Ascending aorta (tissue), 2 donors: Measurements from ENCODE around the gene TMEM132D. TPM values are rescaled to one million over a fixed set of nuclear protein-coding genes. Genes with fewer than 3 reads are reported as not detected.

Experiments used
- DNase-seq, 2 donors: peaks; one replicate each; pipeline ENCODE4 v3.0.0-alpha.2; 2019; ENCODE audit warnings: low spot score in 2 of 2
- H3K27ac ChIP-seq, 2 donors: fragments of 200-600 bp; sonication (generic); one replicate each; pipeline ENCODE4 v1.5.1; 2016 to 2017; ENCODE audit warnings: mild to moderate bottlenecking in 1 of 2
- H3K27me3 ChIP-seq: fragments of 200-600 bp; sonication (generic); one replicate; pipeline ENCODE4 v1.5.1; 2017
- H3K36me3 ChIP-seq, 2 donors: fragments of 200-600 bp; sonication (generic); one replicate each; pipeline ENCODE4 v1.5.1; 2016
- H3K4me1 ChIP-seq, 2 donors: fragments of 200-600 bp; sonication (generic); one replicate each; pipeline ENCODE4 v1.5.1; 2016 to 2017; ENCODE audit warnings: mild to moderate bottlenecking in 1 of 2
- H3K4me3 ChIP-seq, 2 donors: fragments of 200-600 bp; sonication (generic); one replicate each; pipeline ENCODE4 v1.5.1; 2016 to 2017; ENCODE audit warnings: mild to moderate bottlenecking in 1 of 2
- H3K9me3 ChIP-seq, 2 donors: fragments of 200-600 bp; sonication (generic); one replicate each; pipeline ENCODE4 v1.5.1; 2016
- intact Hi-C: fragments of 100-400 bp; cut with DNase I; formaldehyde crosslinking; loops from one replicate; pipeline ENCODE4 v1.15.1; 2023
- total RNA-seq: library from RNA; depleted of rRNA; stranded (reverse); fragments of >200 nt; gene quantifications from one replicate; pipeline ENCODE4 v1.1.0, GENCODE V29; 2016
- TF ChIP-seq, protein P1 (sequence below), 3 experiments: fragments of 200-600 bp in 2 of 3; fragments of 450-650 bp in 1 of 3; sonication (generic) in 2 of 3; IDR thresholded peaks; one replicate each; pipeline ENCODE4 v1.5.1; 2016 to 2019; ENCODE audit warnings: antibody characterized with exemption in 3 of 3, mild to moderate bottlenecking in 1 of 3, moderate library complexity in 1 of 3

Gene TMEM132D
- total RNA-seq, 1 donor from 2014 or later: not detected

- TF ChIP-seq, protein P1, sequence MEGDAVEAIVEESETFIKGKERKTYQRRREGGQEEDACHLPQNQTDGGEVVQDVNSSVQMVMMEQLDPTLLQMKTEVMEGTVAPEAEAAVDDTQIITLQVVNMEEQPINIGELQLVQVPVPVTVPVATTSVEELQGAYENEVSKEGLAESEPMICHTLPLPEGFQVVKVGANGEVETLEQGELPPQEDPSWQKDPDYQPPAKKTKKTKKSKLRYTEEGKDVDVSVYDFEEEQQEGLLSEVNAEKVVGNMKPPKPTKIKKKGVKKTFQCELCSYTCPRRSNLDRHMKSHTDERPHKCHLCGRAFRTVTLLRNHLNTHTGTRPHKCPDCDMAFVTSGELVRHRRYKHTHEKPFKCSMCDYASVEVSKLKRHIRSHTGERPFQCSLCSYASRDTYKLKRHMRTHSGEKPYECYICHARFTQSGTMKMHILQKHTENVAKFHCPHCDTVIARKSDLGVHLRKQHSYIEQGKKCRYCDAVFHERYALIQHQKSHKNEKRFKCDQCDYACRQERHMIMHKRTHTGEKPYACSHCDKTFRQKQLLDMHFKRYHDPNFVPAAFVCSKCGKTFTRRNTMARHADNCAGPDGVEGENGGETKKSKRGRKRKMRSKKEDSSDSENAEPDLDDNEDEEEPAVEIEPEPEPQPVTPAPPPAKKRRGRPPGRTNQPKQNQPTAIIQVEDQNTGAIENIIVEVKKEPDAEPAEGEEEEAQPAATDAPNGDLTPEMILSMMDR (IDR thresholded peaks at IDR 0.05): no peak
- H3K4me1 ChIP-seq: no peaks in the 10 kb centered on the region
- no peaks in the 10 kb centered on the region for H3K36me3 ChIP-seq
- intact Hi-C loops: no loop called here
- no peaks in the 10 kb centered on the region for H3K9me3 ChIP-seq
- no peak overlapping the region for H3K27ac ChIP-seq
- no peak for DNase-seq
- H3K27me3 ChIP-seq: no peaks in the 10 kb centered on the region
- no peak overlapping the region for H3K4me3 ChIP-seq
Observed at GRCh38 chr12:129534966-129535750, 368.7 kb downstream of the TMEM132D start.

DNA sequence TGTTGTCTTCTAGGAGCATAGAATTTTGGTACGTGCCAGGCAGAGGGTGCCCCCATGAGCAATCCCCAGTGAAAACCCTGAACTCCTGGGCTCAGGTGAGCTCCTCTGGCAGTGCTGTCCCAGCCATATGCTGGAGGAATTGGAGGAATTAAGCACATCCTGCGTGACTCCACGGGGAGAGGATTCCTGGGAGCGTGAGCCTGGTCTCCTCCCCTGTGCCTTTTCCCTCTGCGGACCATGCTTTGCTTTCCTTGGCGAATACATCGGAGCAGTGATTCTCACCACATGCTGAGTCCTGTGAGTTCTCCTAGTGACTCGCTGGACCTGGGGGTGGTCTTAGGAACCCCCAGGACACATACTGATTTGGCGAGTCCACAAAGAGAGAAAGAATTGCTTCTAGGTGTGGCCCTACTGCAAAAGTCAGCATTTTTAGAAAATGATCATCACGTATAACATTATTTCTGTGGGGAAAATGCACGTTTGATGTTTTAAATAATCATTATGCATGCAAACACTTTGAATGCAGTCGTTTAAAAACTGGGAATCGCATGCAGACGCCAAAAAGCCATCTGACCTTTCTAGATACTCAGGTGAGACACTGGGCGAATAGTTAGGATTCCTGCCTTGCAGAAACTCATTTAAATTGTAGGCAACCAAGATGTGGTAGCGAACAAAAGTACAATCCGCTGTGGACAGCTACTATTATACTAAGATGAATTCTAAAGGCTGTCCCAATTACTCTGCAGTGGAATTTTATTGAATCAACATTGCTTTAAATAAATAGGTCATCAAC is 370.9 kb downstream of the TMEM132D start:
- intact Hi-C loops: no loop called here
- TF ChIP-seq, protein P1 (IDR thresholded peaks at IDR 0.05): no peak
- H3K27me3 ChIP-seq: no peaks in the 10 kb centered on the region
- H3K9me3 ChIP-seq: no peaks in the 10 kb centered on the region
- H3K4me1 ChIP-seq: no peaks in the 10 kb centered on the region
- no peak overlapping the region for H3K4me3 ChIP-seq
- no peaks in the 10 kb centered on the region for H3K36me3 ChIP-seq
- no peak for DNase-seq
- H3K27ac ChIP-seq: no peak overlapping the region

GRCh38 chr12:129532082-129532481 is 371.7 kb downstream of the TMEM132D start:
- intact Hi-C loops: no loop called here
- DNase-seq: no peak
- no peaks in the 10 kb centered on the region for H3K36me3 ChIP-seq
- no peaks in the 10 kb centered on the region for H3K4me1 ChIP-seq
- TF ChIP-seq, protein P1 (IDR thresholded peaks at IDR 0.05): no peak
- no peaks in the 10 kb centered on the region for H3K27me3 ChIP-seq
- H3K27ac ChIP-seq: no peak overlapping the region
- H3K4me3 ChIP-seq: no peak overlapping the region
- H3K9me3 ChIP-seq: no peaks in the 10 kb centered on the region

GRCh38 chr12:129530984-129531383 is 372.8 kb downstream of the TMEM132D start:
- TF ChIP-seq, protein P1 (IDR thresholded peaks at IDR 0.05): no peak

DNA sequence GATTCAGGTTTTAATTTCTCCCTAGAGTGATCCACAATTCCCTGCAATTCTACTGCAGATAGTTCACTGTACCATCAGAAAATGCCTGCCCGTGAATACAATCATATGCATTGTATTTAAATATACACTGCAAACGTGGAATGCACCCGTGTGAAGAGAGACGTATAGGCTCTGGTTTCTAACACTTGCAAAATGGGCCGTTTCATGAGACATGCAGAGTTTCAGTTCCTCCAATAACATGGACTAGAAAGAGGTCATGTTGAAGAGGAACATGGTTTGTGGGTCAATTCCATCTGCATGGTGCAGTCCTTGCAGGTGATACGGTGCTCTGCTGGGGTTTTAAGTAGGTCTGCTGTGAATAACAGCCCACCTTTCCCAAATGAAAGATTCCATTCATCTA is 373.3 kb downstream of the TMEM132D start:
- TF ChIP-seq, protein P1 (IDR thresholded peaks at IDR 0.05): no peak
- intact Hi-C loops: no loop called here
- H3K4me1 ChIP-seq: no peaks in the 10 kb centered on the region

More at GRCh38 chr12:129530984-129531383, 372.8 kb downstream of the TMEM132D start:
- no peak for DNase-seq
- intact Hi-C loops: no loop called here
- H3K9me3 ChIP-seq: no peaks in the 10 kb centered on the region
- H3K27me3 ChIP-seq: no peaks in the 10 kb centered on the region
- H3K27ac ChIP-seq: no peak overlapping the region
- H3K4me1 ChIP-seq: no peaks in the 10 kb centered on the region
- no peak overlapping the region for H3K4me3 ChIP-seq
- no peaks in the 10 kb centered on the region for H3K36me3 ChIP-seq

More for the DNA sequence above, 373.3 kb downstream of the TMEM132D start:
- Histone ChIP-seq H3K27ac (no peak overlapping the region), H3K36me3 (no peaks in the 10 kb centered on the region), H3K9me3 (no peaks in the 10 kb centered on the region), H3K4me3 (no peak overlapping the region), H3K27me3 (no peaks in the 10 kb centered on the region)
- DNase-seq: no peak
